Keratinocyte (primary cell): ENCODE measurements around the gene EFNB3. TPM values are rescaled to one million over a fixed set of nuclear protein-coding genes. Genes with fewer than 3 reads are reported as not detected.

ENCODE experiments used
- DNase-seq: peaks from one replicate; pipeline ENCODE4 v3.0.0-alpha.2; 2011; ENCODE audit warnings: low read depth, missing footprints, low spot score
- FAIRE-seq: peaks from 2 replicates; lab custom pipeline; 2011; peaks lifted over from hg19 to GRCh38; lab: Jason Lieb, UNC
- H2AFZ ChIP-seq: 2 replicates; pipeline ENCODE4 v1.6.0; 2012; ENCODE audit warnings: low read length, control low read depth, inconsistent platforms; ENCODE audit not compliant: control insufficient read depth
- H3K27ac ChIP-seq: 2 replicates; pipeline ENCODE4 v1.5.1; 2011; ENCODE audit warnings: low read length; ENCODE audit not compliant: control insufficient read depth, insufficient read depth
- H3K27me3 ChIP-seq: 3 replicates; pipeline ENCODE4 v1.6.0; 2011; ENCODE audit warnings: low read length; ENCODE audit not compliant: control insufficient read depth, insufficient read depth; ENCODE audit errors: extremely low read depth
- H3K36me3 ChIP-seq, 2 experiments: 2 replicates in 1 of 2; 3 replicates in 1 of 2; pipeline ENCODE4 v1.5.1; 2011; ENCODE audit warnings: low read length in 2 of 2, mild to moderate bottlenecking in 1 of 2; ENCODE audit not compliant: control insufficient read depth in 2 of 2, insufficient read depth in 2 of 2; ENCODE audit errors: extremely low read depth in 1 of 2
- H3K4me1 ChIP-seq: 3 replicates; pipeline ENCODE4 v1.5.1; 2011; ENCODE audit warnings: low read length; ENCODE audit not compliant: control insufficient read depth, insufficient read depth; ENCODE audit errors: extremely low read depth
- H3K4me2 ChIP-seq: 3 replicates; pipeline ENCODE4 v1.6.0; 2011; ENCODE audit warnings: low read depth, low read length; ENCODE audit not compliant: control insufficient read depth, insufficient read depth; ENCODE audit errors: extremely low read depth
- H3K4me3 ChIP-seq, 3 experiments: fragments of 200-600 bp in 1 of 3; sonication (generic) in 1 of 3; 2 replicates in 2 of 3; 3 replicates in 1 of 3; pipeline ENCODE4 v1.5.1; 2011 to 2016; ENCODE audit warnings: low read length in 3 of 3, mild to moderate bottlenecking in 3 of 3, control low read depth in 2 of 3, inconsistent platforms in 1 of 3, low read depth in 1 of 3, mixed read lengths in 1 of 3, mixed run types in 1 of 3, moderate library complexity in 1 of 3; ENCODE audit not compliant: control insufficient read depth in 2 of 3, insufficient read depth in 2 of 3; ENCODE audit errors: extremely low read depth in 1 of 3
- H3K79me2 ChIP-seq: 2 replicates; pipeline ENCODE4 v1.6.0; 2012; ENCODE audit warnings: low read length; ENCODE audit not compliant: control insufficient read depth, insufficient read depth
- H3K9ac ChIP-seq: 3 replicates; pipeline ENCODE4 v1.6.0; 2011; ENCODE audit warnings: low read length; ENCODE audit not compliant: control insufficient read depth, insufficient read depth; ENCODE audit errors: extremely low read depth
- H3K9me1 ChIP-seq: 3 replicates; pipeline ENCODE4 v1.6.0; 2011; ENCODE audit warnings: low read length; ENCODE audit not compliant: control insufficient read depth, insufficient read depth; ENCODE audit errors: extremely low read depth
- H3K9me3 ChIP-seq: 2 replicates; pipeline ENCODE4 v1.5.1; 2012; ENCODE audit warnings: low read depth, low read length; ENCODE audit not compliant: control insufficient read depth
- H4K20me1 ChIP-seq: 3 replicates; pipeline ENCODE4 v1.6.0; 2011; ENCODE audit warnings: low read length; ENCODE audit not compliant: control insufficient read depth, insufficient read depth; ENCODE audit errors: extremely low read depth
- EZH2 ChIP-seq: IDR thresholded peaks from one replicate; pipeline ENCODE4 v1.6.1; 2012; ENCODE audit warnings: inconsistent platforms, mild to moderate bottlenecking, low read length, moderate library complexity
- dilution Hi-C: fragments of 300-500 bp; cut with MboI; formaldehyde crosslinking; loops from one replicate; pipeline ENCODE4 v1.7.0; 2020; ENCODE audit warnings: low sequenced_read_pairs; ENCODE audit not compliant: extremely low pct_ligation_motif_present
- polyA plus RNA-seq, 5 experiments: library from polyadenylated mRNA; depleted of rRNA in 3 of 5; stranded (reverse) in 3 of 5; stranded (forward) in 1 of 5; unstranded in 1 of 5; fragments of >200 nt; gene quantifications; 1 replicate in 1 of 5; 2 replicates in 3 of 5; 3 replicates in 1 of 5; pipeline versions ENCODE4 v1.2.1 to v1.2.3, GENCODE V29; 2011 to 2012; ENCODE audit warnings: missing spikeins in 2 of 5, low read depth in 1 of 5, low replicate concordance in 1 of 5
- TF ChIP-seq, protein P1 (sequence below), 3 experiments: IDR thresholded peaks in 1 of 3; conservative IDR thresholded peaks in 1 of 3; optimal IDR thresholded peaks in 1 of 3; 2 replicates in 2 of 3; 3 replicates in 1 of 3; pipeline versions ENCODE3 to v1.5.1; 2011; ENCODE audit warnings: low read length in 3 of 3, mild to moderate bottlenecking in 3 of 3, moderate library complexity in 2 of 3, control low read depth in 1 of 3, inconsistent platforms in 1 of 3; ENCODE audit not compliant: insufficient read depth in 2 of 3; ENCODE audit errors: extremely low read depth in 1 of 3

EFNB3 gene
- polyA plus RNA-seq, 1 donor (not counting 4 experiments of a cell fraction or from before 2014, with no cell fraction given): 4.1 TPM

DNA sequence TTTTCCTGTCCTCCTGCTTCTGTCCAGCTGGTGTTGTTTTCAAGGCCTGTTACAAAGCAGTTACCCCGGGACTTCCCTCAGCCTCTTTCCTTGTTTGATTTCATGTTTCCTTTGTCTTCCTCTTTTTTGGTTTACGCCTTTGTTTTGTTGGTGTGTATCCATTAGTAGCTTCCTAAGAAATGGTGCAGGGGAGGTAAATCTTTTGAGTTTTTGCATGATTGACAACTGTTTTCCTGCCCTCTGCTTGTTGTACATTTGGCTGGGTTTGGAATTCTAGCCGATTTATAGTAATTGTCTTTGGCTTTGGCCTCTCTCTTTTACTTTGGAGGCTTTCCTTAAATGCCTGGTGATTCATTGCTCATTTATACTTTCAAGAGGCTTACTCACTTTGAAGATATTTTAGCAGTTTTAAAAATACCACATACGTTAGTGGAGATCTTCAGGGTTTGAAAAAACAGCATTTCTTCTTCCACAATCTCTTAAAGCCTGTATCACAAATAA lies 45.4 kb downstream of the EFNB3 start:
- peak overlapping the region; percentile 36 for H3K4me2 ChIP-seq
- peaks cover 40% of the 10 kb centered on the region for H3K4me1 ChIP-seq
- H3K79me2 ChIP-seq: no peaks in the 10 kb centered on the region
- no peak overlapping the region for H3K9ac ChIP-seq
- TF ChIP-seq, protein P1, sequence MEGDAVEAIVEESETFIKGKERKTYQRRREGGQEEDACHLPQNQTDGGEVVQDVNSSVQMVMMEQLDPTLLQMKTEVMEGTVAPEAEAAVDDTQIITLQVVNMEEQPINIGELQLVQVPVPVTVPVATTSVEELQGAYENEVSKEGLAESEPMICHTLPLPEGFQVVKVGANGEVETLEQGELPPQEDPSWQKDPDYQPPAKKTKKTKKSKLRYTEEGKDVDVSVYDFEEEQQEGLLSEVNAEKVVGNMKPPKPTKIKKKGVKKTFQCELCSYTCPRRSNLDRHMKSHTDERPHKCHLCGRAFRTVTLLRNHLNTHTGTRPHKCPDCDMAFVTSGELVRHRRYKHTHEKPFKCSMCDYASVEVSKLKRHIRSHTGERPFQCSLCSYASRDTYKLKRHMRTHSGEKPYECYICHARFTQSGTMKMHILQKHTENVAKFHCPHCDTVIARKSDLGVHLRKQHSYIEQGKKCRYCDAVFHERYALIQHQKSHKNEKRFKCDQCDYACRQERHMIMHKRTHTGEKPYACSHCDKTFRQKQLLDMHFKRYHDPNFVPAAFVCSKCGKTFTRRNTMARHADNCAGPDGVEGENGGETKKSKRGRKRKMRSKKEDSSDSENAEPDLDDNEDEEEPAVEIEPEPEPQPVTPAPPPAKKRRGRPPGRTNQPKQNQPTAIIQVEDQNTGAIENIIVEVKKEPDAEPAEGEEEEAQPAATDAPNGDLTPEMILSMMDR (optimal IDR thresholded peaks at IDR 0.05 in 1 of 3, IDR thresholded peaks at IDR 0.05 in 1 of 3, conservative IDR thresholded peaks at IDR 0.05 in 1 of 3; ENCODE audit: extremely low read depth in 1 of 3, insufficient read depth in 2 of 3, low read length in 3 of 3): no peak
- no peak for TF ChIP-seq EZH2
- FAIRE-seq (peak; percentile 71), DNase-seq (no peak)
- no peaks in the 10 kb centered on the region for H4K20me1 ChIP-seq
- H2AFZ ChIP-seq: no peak overlapping the region
- H3K9me3 ChIP-seq: no peaks in the 10 kb centered on the region
- H3K27me3 ChIP-seq: no peaks in the 10 kb centered on the region
- H3K4me3 ChIP-seq: no peak overlapping the region
- dilution Hi-C loops: no loop called here
- peak overlapping the region; percentile 29 for H3K27ac ChIP-seq
- H3K9me1 ChIP-seq: no peaks in the 10 kb centered on the region
- no peaks in the 10 kb centered on the region for H3K36me3 ChIP-seq

DNA sequence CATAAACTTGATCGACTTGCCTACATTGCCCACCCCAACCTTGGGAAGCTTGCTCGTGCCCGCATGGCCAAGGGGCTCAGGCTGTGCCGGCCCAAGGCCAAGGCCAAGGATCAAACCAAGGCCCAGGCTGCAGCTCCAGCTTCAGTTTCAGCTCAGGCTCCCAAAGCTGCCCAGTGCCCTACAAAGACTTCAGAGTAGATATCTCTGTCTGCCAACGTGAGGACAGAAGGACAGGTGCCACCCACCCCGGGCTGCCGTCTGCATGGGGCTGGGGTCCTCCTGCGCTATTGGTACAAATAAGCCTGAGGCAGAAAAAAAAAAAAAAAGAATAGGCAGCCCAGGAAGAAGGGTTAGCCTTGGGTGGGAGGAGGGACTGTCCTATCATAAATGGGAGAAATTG lies 49.7 kb downstream of the EFNB3 start:
- Histone ChIP-seq H3K79me2 (no peaks in the 10 kb centered on the region), H3K4me3 (no peak overlapping the region), H3K36me3 (no peaks in the 10 kb centered on the region), H3K27ac (peak overlapping the region; percentile 82), H3K4me1 (peaks cover 30% of the 10 kb centered on the region), H3K27me3 (no peaks in the 10 kb centered on the region), H3K4me2 (peak overlapping the region; percentile 83), H3K9ac (peak overlapping the region; percentile 65), H2AFZ (no peak overlapping the region), H4K20me1 (no peaks in the 10 kb centered on the region), H3K9me3 (no peaks in the 10 kb centered on the region), H3K9me1 (no peaks in the 10 kb centered on the region)
- FAIRE-seq (no peak), DNase-seq (no peak)
- dilution Hi-C loops: no loop called here
- no peak for TF ChIP-seq EZH2
- TF ChIP-seq, protein P1 (optimal IDR thresholded peaks at IDR 0.05 in 1 of 3, IDR thresholded peaks at IDR 0.05 in 1 of 3, conservative IDR thresholded peaks at IDR 0.05 in 1 of 3; ENCODE audit: extremely low read depth in 1 of 3, insufficient read depth in 2 of 3, low read length in 3 of 3): no peak
